HG03378 (cell line): Measurements from ENCODE around the gene FKBP9.

Source experiments
- ATAC-seq: cut with Tn5 transposase; IDR thresholded peaks from one replicate; pipeline ENCODE4 v1.9.1; 2021; ENCODE audit warnings: mild to moderate bottlenecking, moderate library complexity; ENCODE audit not compliant: unreplicated experiment

The FKBP9 gene

DNA sequence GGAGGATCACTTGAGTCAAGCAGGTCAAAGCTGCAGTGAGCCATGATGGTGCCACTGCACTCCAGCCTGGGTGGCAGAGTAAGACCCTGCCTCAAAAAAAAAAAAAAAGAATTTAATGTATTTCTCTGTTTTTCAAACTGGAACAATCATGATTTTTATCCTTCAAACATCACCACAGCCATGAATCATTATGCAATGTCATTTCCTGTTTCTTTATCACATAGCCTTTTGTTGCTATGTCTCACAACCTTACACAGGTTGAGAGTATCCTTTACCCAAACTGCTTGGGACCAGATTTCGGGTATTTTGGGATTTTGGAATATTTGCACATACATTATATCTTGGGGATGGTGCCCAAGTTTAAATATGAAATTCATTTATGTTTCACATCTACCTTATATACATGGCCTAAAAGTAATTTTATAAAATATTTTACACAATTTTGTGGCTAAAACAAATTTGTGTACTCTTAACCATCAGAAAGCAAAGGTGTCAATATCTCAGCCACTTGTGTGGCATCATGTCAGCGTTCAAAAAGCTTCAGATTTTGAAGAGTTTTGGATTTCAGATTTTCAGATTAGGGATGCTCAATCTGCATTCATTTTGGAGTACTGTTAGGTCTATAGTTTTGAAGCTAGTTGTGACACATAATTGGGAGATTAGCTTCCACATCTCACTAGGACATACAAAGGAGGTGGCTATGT lies 97.2 kb downstream of the FKBP9 start:
- peak; percentile 59 for ATAC-seq

DNA sequence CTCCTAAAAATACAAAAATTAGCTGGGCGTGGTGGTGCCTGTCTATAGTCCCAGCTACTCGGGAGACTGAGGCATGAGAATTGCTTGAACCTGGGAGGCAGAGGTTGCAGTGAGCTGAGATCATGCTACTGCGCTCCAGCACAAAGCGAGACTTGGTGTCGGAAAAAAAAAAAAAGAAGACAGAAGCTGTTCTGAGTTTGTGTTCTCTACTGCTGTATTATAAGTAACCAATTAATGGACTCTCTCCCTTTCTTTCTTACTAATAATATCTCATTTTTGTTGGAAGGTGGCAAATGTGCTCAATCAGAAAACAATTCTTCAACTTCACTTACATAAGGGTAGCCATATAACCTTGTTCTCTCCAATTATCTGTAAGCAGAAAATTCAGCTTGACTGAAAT lies 97.9 kb downstream of the FKBP9 start:
- no peak for ATAC-seq
